Gastroesophageal sphincter (tissue), 4 donors: ENCODE data around the gene SOCS3. TPM values are rescaled to one million over a fixed set of nuclear protein-coding genes. Genes with fewer than 3 reads are reported as not detected.
A peak's percentile ranks its signal among the peaks of the same experiment; 100 is the strongest.

Source experiments
- ATAC-seq: fragments of 150-250 bp; one replicate; pipeline ENCODE4 v1.9.1; 2016; ENCODE audit warnings: mild to moderate bottlenecking, moderate library complexity
- H3K27ac ChIP-seq, 4 donors: fragments of 200-600 bp; sonication (generic) in 3 of 4; 1 replicate in 3 of 4; 2 replicates in 1 of 4; pipeline ENCODE4 v1.5.1; 2016 to 2019
- H3K27me3 ChIP-seq: fragments of 200-600 bp; sonication (generic); one replicate; pipeline ENCODE4 v1.5.1; 2019
- H3K36me3 ChIP-seq, 2 donors: fragments of 200-600 bp; sonication (generic); one replicate each; pipeline ENCODE4 v1.5.1; 2019; ENCODE audit warnings: control low read depth in 1 of 2
- H3K4me1 ChIP-seq, 3 donors: fragments of 200-600 bp; sonication (generic); 1 replicate in 2 of 3; 2 replicates in 1 of 3; pipeline ENCODE4 v1.5.1; 2016 to 2019; ENCODE audit warnings: control low read depth in 2 of 3
- H3K4me3 ChIP-seq, 2 donors: fragments of 200-600 bp; sonication (generic); one replicate each; pipeline ENCODE4 v1.5.1; 2019; ENCODE audit warnings: mild to moderate bottlenecking in 1 of 2, moderate library complexity in 1 of 2
- H3K9me3 ChIP-seq, 3 donors: fragments of 200-600 bp; sonication (generic); one replicate each; pipeline ENCODE4 v1.5.1; 2017 to 2019; ENCODE audit warnings: control low read depth in 2 of 3
- CTCF ChIP-seq, 4 experiments: fragments of 200-600 bp in 2 of 4; fragments of 450-650 bp in 2 of 4; sonication (generic) in 1 of 4; IDR thresholded peaks; one replicate each; pipeline ENCODE4 v1.5.1; 2017 to 2019; ENCODE audit warnings: antibody characterized with exemption in 4 of 4, mild to moderate bottlenecking in 2 of 4, moderate library complexity in 2 of 4
- EP300 ChIP-seq: sonication (generic); formaldehyde crosslinking; IDR thresholded peaks from one replicate; pipeline ENCODE4 v1.6.1; 2017; ENCODE audit warnings: antibody characterized with exemption, mild to moderate bottlenecking
- POLR2A ChIP-seq, 2 donors: fragments of 450-650 bp; IDR thresholded peaks; one replicate each; pipeline ENCODE4 v1.6.1; 2017; ENCODE audit warnings: antibody characterized with exemption in 2 of 2, mild to moderate bottlenecking in 2 of 2, moderate library complexity in 1 of 2
- POLR2AphosphoS5 ChIP-seq: sonication (generic); formaldehyde crosslinking; IDR thresholded peaks from one replicate; pipeline ENCODE4 v1.6.1; 2017; ENCODE audit warnings: antibody characterized with exemption
- WGBS, 2 donors: methylation state at CpG; one replicate each; pipeline ENCODE4 v1.1.5; 2018; ENCODE audit warnings: low coverage in 1 of 2; 5-methylcytosine and 5-hydroxymethylcytosine counted together
- total RNA-seq, 4 donors: library from RNA; depleted of rRNA; stranded (reverse); fragments of >200 nt; gene quantifications; one replicate each; pipeline ENCODE4 v1.1.0, GENCODE V29; 2016

SOCS3 gene
- total RNA-seq, 4 donors from 2014 or later, result 11.5 to 423 (median 38.2) TPM

- H3K4me1 ChIP-seq, result peaks cover 6 to 99% (median 58%) of the 10 kb centered on the region in 3 donors
- no peak overlapping the region for H3K4me3 ChIP-seq
- WGBS, 2 donors, result 40 to 55% methylated on average over 9 to 10 of the region's 15 CpGs
- peak; percentile 98 for TF ChIP-seq POLR2AphosphoS5
- no peak for TF ChIP-seq CTCF (IDR thresholded peaks at IDR 0.05)
- no peak for TF ChIP-seq EP300
- H3K9me3 ChIP-seq, result no peaks in the 10 kb centered on the region
- no peaks in the 10 kb centered on the region for H3K27me3 ChIP-seq
- peak overlapping the region; percentile 35 to 79 (median 74) for H3K27ac ChIP-seq
- peak; percentile 88 for ATAC-seq
- H3K36me3 ChIP-seq, result peaks cover 0 to 4% of the 10 kb centered on the region in 2 donors
These were observed 24.0 kb upstream of the SOCS3 start for GRCh38 chr17:78383725-78384471.

DNA sequence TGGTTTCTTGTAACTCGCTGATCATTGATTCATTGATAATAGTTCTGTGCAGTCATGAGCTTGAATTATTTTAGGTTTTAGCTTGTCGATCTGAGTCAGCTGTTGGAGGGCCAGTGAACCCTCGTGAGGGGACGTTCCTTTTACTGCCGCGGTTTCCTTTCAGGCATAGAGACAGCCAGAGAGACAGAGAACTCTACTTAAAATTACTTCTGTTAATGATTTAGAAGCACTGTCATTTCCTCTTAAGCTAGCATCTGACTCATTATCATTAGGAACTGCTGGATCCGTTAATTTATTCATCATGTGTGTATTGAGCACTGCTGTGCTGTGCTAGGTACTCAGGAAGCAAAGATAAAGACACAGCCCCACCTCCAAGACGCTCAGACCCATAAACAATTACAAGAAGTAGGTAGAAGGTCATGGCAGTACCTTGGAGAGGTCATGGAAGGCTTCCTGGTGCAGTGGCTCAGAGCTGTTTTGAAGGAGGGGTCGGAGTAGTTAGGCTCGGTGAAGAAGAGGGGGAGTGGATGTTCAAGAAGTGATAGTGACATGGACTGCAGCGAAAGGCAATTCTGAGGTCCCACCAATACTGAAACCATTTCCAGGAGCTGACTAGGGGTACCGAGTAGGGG is 21.8 kb upstream of the SOCS3 start:
- peaks cover 6 to 87% (median 46%) of the 10 kb centered on the region in 3 donors for H3K4me1 ChIP-seq
- WGBS, 2 donors, result 65 to 66% methylated on average over 9 to 12 of the region's 12 CpGs

DNA sequence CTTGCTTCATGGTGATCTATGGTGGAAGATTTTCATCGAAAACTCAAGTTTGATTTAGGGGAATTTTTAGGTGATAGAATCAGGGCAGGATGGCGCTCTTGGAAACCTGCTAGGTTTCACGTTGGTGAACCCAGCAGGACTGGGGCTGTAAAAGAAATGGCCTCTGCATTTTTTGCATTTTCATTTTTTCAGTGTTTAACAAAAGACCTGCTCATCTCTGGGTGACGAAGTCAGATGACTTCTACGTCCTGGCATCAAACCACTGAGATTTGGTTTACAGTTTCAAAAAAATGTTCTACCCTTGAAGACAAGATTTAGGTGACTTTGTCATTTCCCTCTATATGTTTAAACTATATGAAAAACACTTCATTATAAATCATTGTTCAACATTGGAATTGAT is 20.5 kb upstream of the SOCS3 start:
- Histone ChIP-seq H3K4me3 (no peak overlapping the region), H3K9me3 (no peaks in the 10 kb centered on the region), H3K36me3 (peaks cover 0 to 4% of the 10 kb centered on the region in 2 donors), H3K4me1 (peaks cover 6 to 74% (median 34%) of the 10 kb centered on the region in 3 donors), H3K27ac (peak overlapping the region in 2 of 4 donors; percentile 62 to 94), H3K27me3 (no peaks in the 10 kb centered on the region)
- WGBS, 2 donors, result 66 to 67% methylated on average over 5 of the region's 5 CpGs
- no peak for TF ChIP-seq EP300
- TF ChIP-seq CTCF (IDR thresholded peaks at IDR 0.05), result no peak
- no peak for TF ChIP-seq POLR2AphosphoS5
- TF ChIP-seq POLR2A (IDR thresholded peaks at IDR 0.05), result no peak
- no peak for ATAC-seq

More for the DNA sequence above, 21.8 kb upstream of the SOCS3 start:
- H3K27ac ChIP-seq, result peak overlapping the region in 3 of 4 donors; percentile 59 to 94 (median 62)
- H3K36me3 ChIP-seq, result peaks cover 0 to 4% of the 10 kb centered on the region in 2 donors
- H3K27me3 ChIP-seq, result no peaks in the 10 kb centered on the region
- ATAC-seq, result peak; percentile 23
- no peaks in the 10 kb centered on the region for H3K9me3 ChIP-seq
- no peak overlapping the region for H3K4me3 ChIP-seq
- TF ChIP-seq EP300 (no peak), POLR2AphosphoS5 (peak; percentile 18)

DNA sequence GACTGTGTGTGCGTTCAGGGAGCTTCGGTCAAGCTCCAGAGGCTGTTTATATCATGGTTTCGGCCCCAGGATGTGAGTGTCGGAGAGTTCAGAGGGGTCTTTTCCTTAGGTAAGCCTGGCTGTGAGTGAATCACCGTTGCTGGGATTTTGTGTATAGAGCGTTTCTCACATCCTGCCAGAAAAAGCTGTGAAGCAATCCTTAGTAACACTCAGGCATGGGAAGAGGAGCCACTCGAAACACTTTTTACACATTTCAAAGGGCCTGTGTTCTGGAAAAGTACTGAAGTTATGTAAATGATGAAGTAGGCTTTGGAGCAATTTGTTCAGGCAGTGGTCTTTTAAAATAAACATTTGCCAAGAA is 19.2 kb upstream of the SOCS3 start:
- TF ChIP-seq POLR2AphosphoS5, result peak; percentile 87
- TF ChIP-seq POLR2A (IDR thresholded peaks at IDR 0.05), result no peak
- H3K27ac ChIP-seq, result peak overlapping the region; percentile 79 to 94 (median 89)
- H3K27me3 ChIP-seq, result no peaks in the 10 kb centered on the region
- WGBS, 2 donors, result 3 to 4% methylated on average over 4 of the region's 7 CpGs
- H3K4me3 ChIP-seq, result peak overlapping the region; percentile 90 to 91
- peaks cover 6 to 61% (median 23%) of the 10 kb centered on the region in 3 donors for H3K4me1 ChIP-seq
- no peaks in the 10 kb centered on the region for H3K36me3 ChIP-seq
- no peaks in the 10 kb centered on the region for H3K9me3 ChIP-seq
- peak; percentile 24 for ATAC-seq

GRCh38 chr17:78378225-78379130 is 18.6 kb upstream of the SOCS3 start, which contains the start of gene PGS1:
Gene PGS1, plus strand, starts transcription at chr17:78378649. Its CDS starts 17 bp downstream, at chr17:78378666.
- WGBS, 2 donors, result no CpG with 5 or more reads among the region's 89 CpGs
- H3K36me3 ChIP-seq, result no peaks in the 10 kb centered on the region
- H3K9me3 ChIP-seq, result no peaks in the 10 kb centered on the region
- peak; percentile 78 for ATAC-seq
- H3K4me1 ChIP-seq, result peaks cover 6 to 55% (median 23%) of the 10 kb centered on the region in 3 donors
- peak within 1 kb of the TSS; percentile 79 to 94 (median 89) for H3K27ac ChIP-seq
- peak within 1 kb of the TSS; percentile 90 to 91 for H3K4me3 ChIP-seq
- TF ChIP-seq CTCF (IDR thresholded peaks at IDR 0.05), result peak in 2 of 4 experiments; percentile 12 to 27
- no peak for TF ChIP-seq EP300
- TF ChIP-seq POLR2AphosphoS5, result peak; percentile 94
- peak; percentile 76 to 85 for TF ChIP-seq POLR2A (IDR thresholded peaks at IDR 0.05)
- no peaks in the 10 kb centered on the region for H3K27me3 ChIP-seq
